H1 (cell line): ENCODE results near the gene APBA2.

Experiments
- GTF2F1 ChIP-seq: IDR thresholded peaks from 2 replicates; pipeline ENCODE4 v1.6.1; 2012; ENCODE audit warnings: low read depth, low read length, improper control_type of control experiment, borderline replicate concordance
- SP1 ChIP-seq: IDR thresholded peaks from 2 replicates; pipeline ENCODE4 v1.6.1; 2011; ENCODE audit warnings: low read depth, low read length

- TF ChIP-seq SP1 (no peak), GTF2F1 (no peak)
These were observed 178.5 kb downstream of the APBA2 start for GRCh38 chr15:29064290-29064689.
